HEK293 (cell line): ENCODE data around the gene FASTK.

ENCODE experiments used
- GLI4 ChIP-seq: fragments of 450-650 bp; formaldehyde crosslinking; IDR thresholded peaks from 2 replicates; pipeline ENCODE4 v1.5.1; 2016; ENCODE audit warnings: missing biosample characterization, missing genetic modification characterization
- HOXC10 ChIP-seq: sonication (generic); formaldehyde crosslinking; IDR thresholded peaks from 2 replicates; pipeline ENCODE4 v1.8.1; 2023; ENCODE audit warnings: mild to moderate bottlenecking, missing genetic modification reagents
- MYNN ChIP-seq: fragments of 450-650 bp; formaldehyde crosslinking; IDR thresholded peaks from 2 replicates; pipeline ENCODE4 v1.5.1; 2016; ENCODE audit warnings: missing biosample characterization, missing genetic modification characterization, borderline replicate concordance
- REST ChIP-seq: fragments of 450-650 bp; formaldehyde crosslinking; IDR thresholded peaks from 2 replicates; pipeline ENCODE4 v1.5.1; 2016; ENCODE audit warnings: missing biosample characterization, missing genetic modification characterization
- SETDB1 ChIP-seq: IDR thresholded peaks from one replicate; pipeline ENCODE4 v1.6.1; 2017; ENCODE audit warnings: mild to moderate bottlenecking, low read length, moderate library complexity, mixed read lengths; ENCODE audit not compliant: insufficient read length
- ZBTB20 ChIP-seq: fragments of 450-650 bp; formaldehyde crosslinking; IDR thresholded peaks from 2 replicates; pipeline ENCODE4 v1.5.1; 2016; ENCODE audit warnings: missing biosample characterization, missing genetic modification characterization
- ZBTB21 ChIP-seq: fragments of 450-650 bp; formaldehyde crosslinking; IDR thresholded peaks from 2 replicates; pipeline ENCODE4 v1.5.1; 2017; ENCODE audit warnings: missing biosample characterization, missing genetic modification characterization
- ZBTB26 ChIP-seq: fragments of 450-650 bp; formaldehyde crosslinking; optimal IDR thresholded peaks from 2 replicates; pipeline ENCODE3; 2016; ENCODE audit warnings: missing biosample characterization, mild to moderate bottlenecking, missing genetic modification characterization
- ZNF274 ChIP-seq, 2 experiments: fragments of 200-500 bp in 1 of 2; fragments of 450-650 bp in 1 of 2; sonication (Bioruptor generic) in 1 of 2; formaldehyde crosslinking in 1 of 2; IDR thresholded peaks; 2 replicates each; pipeline versions ENCODE4 v1.5.1 to v1.6.1; 2014 to 2016; ENCODE audit warnings: borderline replicate concordance in 1 of 2, inconsistent platforms in 1 of 2, low read length in 1 of 2, missing biosample characterization in 1 of 2, missing genetic modification characterization in 1 of 2
- ZNF280D ChIP-seq: fragments of 450-650 bp; formaldehyde crosslinking; IDR thresholded peaks from 2 replicates; pipeline ENCODE4 v1.5.1; 2016; ENCODE audit warnings: missing biosample characterization, missing genetic modification characterization
- ZNF501 ChIP-seq: fragments of 450-650 bp; formaldehyde crosslinking; IDR thresholded peaks from 2 replicates; pipeline ENCODE4 v1.5.1; 2016; ENCODE audit warnings: missing biosample characterization, missing genetic modification characterization
- ZSCAN16 ChIP-seq: fragments of 450-650 bp; formaldehyde crosslinking; IDR thresholded peaks from 2 replicates; pipeline ENCODE4 v1.5.1; 2016; ENCODE audit warnings: missing biosample characterization, missing genetic modification characterization
- TF ChIP-seq, protein P1 (sequence below): fragments of 450-650 bp; formaldehyde crosslinking; IDR thresholded peaks from 2 replicates; pipeline ENCODE4 v1.5.1; 2016; ENCODE audit warnings: missing biosample characterization, missing genetic modification characterization
- TF ChIP-seq, protein P2 (sequence below): fragments of 450-650 bp; IDR thresholded peaks from 2 replicates; pipeline ENCODE4 v1.5.1; 2018; ENCODE audit warnings: missing biosample characterization, mild to moderate bottlenecking, missing genetic modification characterization

- TF ChIP-seq ZBTB21 (tag by site-specific recombination) (no peak), ZNF274 (IDR thresholded peaks at IDR 0.05; ENCODE audit: low read length) (no peak), ZNF274 (tag by site-specific recombination; IDR thresholded peaks at IDR 0.05; ENCODE audit: borderline replicate concordance) (no peak), REST (tag by site-specific recombination) (no peak), GLI4 (tag by site-specific recombination) (no peak), HOXC10 (CRISPR knock-in tag) (no peak), MYNN (tag by site-specific recombination) (no peak), ZSCAN16 (no peak), ZBTB20 (tag by site-specific recombination) (no peak), SETDB1 (no peak), ZNF280D (no peak), ZNF501 (tag by site-specific recombination) (no peak), ZBTB26 (tag by site-specific recombination) (no peak)
- TF ChIP-seq, protein P1, sequence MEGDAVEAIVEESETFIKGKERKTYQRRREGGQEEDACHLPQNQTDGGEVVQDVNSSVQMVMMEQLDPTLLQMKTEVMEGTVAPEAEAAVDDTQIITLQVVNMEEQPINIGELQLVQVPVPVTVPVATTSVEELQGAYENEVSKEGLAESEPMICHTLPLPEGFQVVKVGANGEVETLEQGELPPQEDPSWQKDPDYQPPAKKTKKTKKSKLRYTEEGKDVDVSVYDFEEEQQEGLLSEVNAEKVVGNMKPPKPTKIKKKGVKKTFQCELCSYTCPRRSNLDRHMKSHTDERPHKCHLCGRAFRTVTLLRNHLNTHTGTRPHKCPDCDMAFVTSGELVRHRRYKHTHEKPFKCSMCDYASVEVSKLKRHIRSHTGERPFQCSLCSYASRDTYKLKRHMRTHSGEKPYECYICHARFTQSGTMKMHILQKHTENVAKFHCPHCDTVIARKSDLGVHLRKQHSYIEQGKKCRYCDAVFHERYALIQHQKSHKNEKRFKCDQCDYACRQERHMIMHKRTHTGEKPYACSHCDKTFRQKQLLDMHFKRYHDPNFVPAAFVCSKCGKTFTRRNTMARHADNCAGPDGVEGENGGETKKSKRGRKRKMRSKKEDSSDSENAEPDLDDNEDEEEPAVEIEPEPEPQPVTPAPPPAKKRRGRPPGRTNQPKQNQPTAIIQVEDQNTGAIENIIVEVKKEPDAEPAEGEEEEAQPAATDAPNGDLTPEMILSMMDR = no peak
- TF ChIP-seq, protein P2, sequence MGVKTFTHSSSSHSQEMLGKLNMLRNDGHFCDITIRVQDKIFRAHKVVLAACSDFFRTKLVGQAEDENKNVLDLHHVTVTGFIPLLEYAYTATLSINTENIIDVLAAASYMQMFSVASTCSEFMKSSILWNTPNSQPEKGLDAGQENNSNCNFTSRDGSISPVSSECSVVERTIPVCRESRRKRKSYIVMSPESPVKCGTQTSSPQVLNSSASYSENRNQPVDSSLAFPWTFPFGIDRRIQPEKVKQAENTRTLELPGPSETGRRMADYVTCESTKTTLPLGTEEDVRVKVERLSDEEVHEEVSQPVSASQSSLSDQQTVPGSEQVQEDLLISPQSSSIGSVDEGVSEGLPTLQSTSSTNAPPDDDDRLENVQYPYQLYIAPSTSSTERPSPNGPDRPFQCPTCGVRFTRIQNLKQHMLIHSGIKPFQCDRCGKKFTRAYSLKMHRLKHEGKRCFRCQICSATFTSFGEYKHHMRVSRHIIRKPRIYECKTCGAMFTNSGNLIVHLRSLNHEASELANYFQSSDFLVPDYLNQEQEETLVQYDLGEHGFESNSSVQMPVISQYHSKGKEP (tag by site-specific recombination) = no peak
These were observed 11.4 kb upstream of the FASTK start for GRCh38 chr7:151091988-151092387.
